Loucy (cell line): ENCODE data around the gene SLC26A9.

ENCODE experiments used
- EZH2phosphoT487 ChIP-seq: fragments of 200-600 bp; IDR thresholded peaks from 2 replicates; pipeline ENCODE4 v1.6.1; 2018; ENCODE audit warnings: antibody characterized with exemption, mild to moderate bottlenecking, moderate library complexity, borderline replicate concordance
- TF ChIP-seq, protein P1 (sequence below): fragments of 200-600 bp; sonication (generic); conservative IDR thresholded peaks from 2 replicates; pipeline ENCODE4 v1.5.1; 2014; ENCODE audit warnings: mild to moderate bottlenecking, antibody characterized with exemption, low read length

DNA sequence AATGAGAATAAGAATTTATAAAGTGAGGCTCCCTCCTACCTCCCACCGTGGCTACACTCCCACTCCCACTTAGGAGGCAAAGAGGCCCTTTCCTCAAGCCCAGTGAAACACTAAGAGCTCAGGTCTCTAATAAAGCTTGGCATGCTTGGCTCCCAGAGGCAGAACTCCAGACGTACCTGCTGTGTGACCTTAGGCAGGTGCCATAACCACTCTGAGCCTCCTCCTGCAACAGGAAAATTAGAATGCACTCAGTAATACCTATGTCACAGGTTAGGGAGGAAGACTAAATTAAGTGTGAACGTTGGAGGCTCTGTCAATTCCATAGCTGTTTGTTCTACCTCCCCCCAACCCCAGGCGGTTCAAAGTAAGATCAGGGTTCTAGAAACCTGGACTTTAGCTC lies 16.5 kb upstream of the SLC26A9 start:
- TF ChIP-seq, protein P1, sequence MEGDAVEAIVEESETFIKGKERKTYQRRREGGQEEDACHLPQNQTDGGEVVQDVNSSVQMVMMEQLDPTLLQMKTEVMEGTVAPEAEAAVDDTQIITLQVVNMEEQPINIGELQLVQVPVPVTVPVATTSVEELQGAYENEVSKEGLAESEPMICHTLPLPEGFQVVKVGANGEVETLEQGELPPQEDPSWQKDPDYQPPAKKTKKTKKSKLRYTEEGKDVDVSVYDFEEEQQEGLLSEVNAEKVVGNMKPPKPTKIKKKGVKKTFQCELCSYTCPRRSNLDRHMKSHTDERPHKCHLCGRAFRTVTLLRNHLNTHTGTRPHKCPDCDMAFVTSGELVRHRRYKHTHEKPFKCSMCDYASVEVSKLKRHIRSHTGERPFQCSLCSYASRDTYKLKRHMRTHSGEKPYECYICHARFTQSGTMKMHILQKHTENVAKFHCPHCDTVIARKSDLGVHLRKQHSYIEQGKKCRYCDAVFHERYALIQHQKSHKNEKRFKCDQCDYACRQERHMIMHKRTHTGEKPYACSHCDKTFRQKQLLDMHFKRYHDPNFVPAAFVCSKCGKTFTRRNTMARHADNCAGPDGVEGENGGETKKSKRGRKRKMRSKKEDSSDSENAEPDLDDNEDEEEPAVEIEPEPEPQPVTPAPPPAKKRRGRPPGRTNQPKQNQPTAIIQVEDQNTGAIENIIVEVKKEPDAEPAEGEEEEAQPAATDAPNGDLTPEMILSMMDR = no peak
- TF ChIP-seq EZH2phosphoT487 = no peak
